GM12878 (cell line): Measurements from ENCODE around the gene AGAP2. TPM values are rescaled to one million over a fixed set of nuclear protein-coding genes. Genes with fewer than 3 reads are reported as not detected.

Experiments used
- BCL11A ChIP-seq: IDR thresholded peaks from 2 replicates; pipeline ENCODE4 v1.6.1; 2011; ENCODE audit warnings: low read depth, low read length
- BHLHE40 ChIP-seq, 2 experiments: fragments of 450-650 bp in 1 of 2; IDR thresholded peaks; 2 replicates each; pipeline ENCODE4 v1.6.1; 2011 to 2017; ENCODE audit warnings: low read depth in 2 of 2, borderline replicate concordance in 1 of 2, improper control_type of control experiment in 1 of 2, low read length in 1 of 2, mild to moderate bottlenecking in 1 of 2
- BMI1 ChIP-seq: fragments of 450-650 bp; IDR thresholded peaks from 2 replicates; pipeline ENCODE4 v1.6.1; 2016; ENCODE audit warnings: mild to moderate bottlenecking, moderate library complexity, borderline replicate concordance
- CBX3 ChIP-seq: fragments of 200-600 bp; sonication (generic); IDR thresholded peaks from 2 replicates; pipeline ENCODE4 v1.6.1; 2016; ENCODE audit warnings: low read depth, borderline replicate concordance
- CUX1 ChIP-seq: IDR thresholded peaks from 2 replicates; pipeline ENCODE4 v1.6.1; 2012; ENCODE audit warnings: improper control_type of control experiment, low read depth, low read length; ENCODE audit not compliant: insufficient replicate concordance
- E2F4 ChIP-seq: IDR thresholded peaks from 2 replicates; pipeline ENCODE4 v1.6.1; 2012; ENCODE audit warnings: low read depth, low read length, improper control_type of control experiment
- ELK1 ChIP-seq: IDR thresholded peaks from 2 replicates; pipeline ENCODE4 v1.6.1; 2012; ENCODE audit warnings: low read depth, low read length, improper control_type of control experiment
- MTA2 ChIP-seq: fragments of 450-650 bp; IDR thresholded peaks from 2 replicates; pipeline ENCODE4 v1.6.1; 2016; ENCODE audit warnings: low read depth, mild to moderate bottlenecking, moderate library complexity
- POLR2AphosphoS2 ChIP-seq: IDR thresholded peaks from 2 replicates; pipeline ENCODE4 v1.6.1; 2011; ENCODE audit warnings: low read depth, mild to moderate bottlenecking, low read length, improper control_type of control experiment, moderate library complexity
- RAD51 ChIP-seq: fragments of 450-650 bp; IDR thresholded peaks from 2 replicates; pipeline ENCODE4 v1.6.1; 2016; ENCODE audit warnings: moderate library complexity, mild to moderate bottlenecking, inconsistent platforms
- RB1 ChIP-seq: fragments of 450-650 bp; formaldehyde crosslinking; IDR thresholded peaks from 2 replicates; pipeline ENCODE4 v1.6.1; 2017; ENCODE audit warnings: mild to moderate bottlenecking, borderline replicate concordance
- RUNX3 ChIP-seq: IDR thresholded peaks from 2 replicates; pipeline ENCODE4 v1.6.1; 2012; ENCODE audit warnings: low read length, inconsistent platforms
- SP1 ChIP-seq: IDR thresholded peaks from one replicate; pipeline ENCODE4 v1.6.1; 2011; ENCODE audit warnings: low read depth, low read length
- SPI1 ChIP-seq: IDR thresholded peaks from 2 replicates; pipeline ENCODE4 v1.6.1; 2011; ENCODE audit warnings: low read depth, mild to moderate bottlenecking, low read length, moderate library complexity, borderline replicate concordance; ENCODE audit not compliant: insufficient read depth
- STAT1 ChIP-seq: fragments of 450-650 bp; conservative IDR thresholded peaks from 2 replicates; pipeline ENCODE4 v1.6.1; 2014; ENCODE audit warnings: antibody characterized with exemption, mild to moderate bottlenecking
- STAT3 ChIP-seq: IDR thresholded peaks from 2 replicates; pipeline ENCODE4 v1.6.1; 2011; ENCODE audit warnings: low read depth, low read length, improper control_type of control experiment
- TARDBP ChIP-seq: IDR thresholded peaks from 2 replicates; pipeline ENCODE4 v1.6.1; 2016; ENCODE audit warnings: borderline replicate concordance
- ZBED1 ChIP-seq: IDR thresholded peaks from 2 replicates; pipeline ENCODE4 v1.6.1; 2016; ENCODE audit warnings: borderline replicate concordance
- ZNF217 ChIP-seq: fragments of 450-650 bp; IDR thresholded peaks from 2 replicates; pipeline ENCODE4 v1.6.1; 2017; ENCODE audit warnings: antibody characterized with exemption, mild to moderate bottlenecking
- ZSCAN29 ChIP-seq: fragments of 450-650 bp; IDR thresholded peaks from 2 replicates; pipeline ENCODE4 v1.6.1; 2017; ENCODE audit warnings: mild to moderate bottlenecking, moderate library complexity
- polyA plus RNA-seq, 11 experiments: library from polyadenylated mRNA; depleted of rRNA in 4 of 11; unstranded in 6 of 11; stranded (reverse) in 5 of 11; fragments of >200 nt; fragmentation: Nextera tagmentation in 4 of 11; fragmentation: Illumina TruSeq in 1 of 11; extraction: Ambion mirVana in 4 of 11; extraction: Trizol in 1 of 11; gene quantifications; 1 replicate in 1 of 11; 2 replicates in 10 of 11; pipeline versions ENCODE4 v1.2.1 to v1.2.3, GENCODE V29; 2011 to 2016; ENCODE audit warnings: inconsistent platforms in 2 of 11, missing spikeins in 2 of 11, low read depth in 1 of 11
- total RNA-seq, 4 experiments: library from RNA; depleted of rRNA in 3 of 4; stranded (reverse); fragments of >200 nt in 3 of 4; fragmentation: Illumina TruSeq in 1 of 4; extraction: Trizol in 1 of 4; gene quantifications; 2 replicates each; pipeline versions ENCODE4 v1.2.1 to v1.2.3, GENCODE V29; 2013 to 2021

AGAP2 gene
- total and polyA plus RNA-seq, 10 of the 15 experiments (the other 5 are each of a cell fraction or from before 2014, with no cell fraction given) = 0.29 to 19.8 (median 11.0) TPM

- TF ChIP-seq CUX1 (no peak), STAT1 (no peak), RUNX3 (peak; percentile 53), BCL11A (no peak), BHLHE40 (IDR thresholded peaks at IDR 0.05; ENCODE audit: borderline replicate concordance in 1 of 2, low read depth in 2 of 2, low read length in 1 of 2) (no peak), TARDBP (no peak), SPI1 (no peak), RAD51 (no peak), CBX3 (no peak), BMI1 (no peak), ZNF217 (0 out of 2 replicates have a peak, but pooled peaks have one; percentile 31), MTA2 (no peak), RB1 (no peak), ELK1 (no peak), ZBED1 (no peak), STAT3 (0 out of 2 replicates have a peak, but pooled peaks have one; percentile 32), POLR2AphosphoS2 (0 out of 2 replicates have a peak, but pooled peaks have one; percentile 38), E2F4 (no peak), ZSCAN29 (no peak), SP1 (no peak)
These were observed 3.5 kb upstream of the AGAP2 start (continued) for GRCh38 chr12:57741844-57742738.
